ENCODE measurements around the gene MTX2.

MTX2 gene

DNA sequence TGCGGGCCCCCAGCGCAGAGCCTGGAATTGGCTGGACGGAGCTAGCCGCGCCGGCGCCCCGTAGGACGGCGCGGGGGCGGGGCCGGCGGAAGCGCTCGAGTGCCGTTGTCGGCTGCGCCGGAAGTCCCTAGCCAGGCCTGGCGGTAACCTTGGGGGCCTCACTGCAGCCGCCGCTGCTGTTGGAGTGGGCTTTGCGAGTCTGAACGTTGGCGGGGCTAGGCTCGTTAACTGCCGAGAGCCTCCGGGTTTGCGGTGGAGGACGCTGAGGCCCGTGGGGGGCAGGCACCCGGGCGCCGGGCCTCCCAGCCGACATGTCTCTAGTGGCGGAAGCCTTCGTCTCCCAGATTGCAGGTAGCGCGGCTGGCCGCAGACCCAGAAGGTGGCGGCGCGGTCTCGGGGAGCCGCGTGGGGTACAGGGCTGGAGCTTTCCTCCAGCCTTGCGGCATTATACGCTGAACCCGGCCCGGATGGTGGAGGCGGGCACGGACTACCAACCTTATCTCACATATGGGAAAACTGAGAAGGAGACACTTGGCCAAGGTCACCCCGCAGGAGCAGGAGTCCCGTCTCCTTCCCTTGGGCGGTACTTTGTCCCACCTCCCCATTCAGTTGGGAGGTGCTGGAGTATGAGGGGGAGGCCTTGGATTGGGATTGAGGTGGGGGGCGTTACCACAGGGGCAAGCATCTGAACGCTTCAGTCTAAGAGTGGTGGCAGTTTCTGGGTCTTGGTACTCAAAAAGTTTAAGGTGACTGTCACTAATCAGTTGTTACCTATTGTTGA, at the start of gene MTX2:
TSS of gene MTX2 (plus strand) at position 124 of the 781 bp plus-strand sequence. CDS start at position 312, 188 bp downstream.
- in situ Hi-C loops (cut with MboI; ENCODE audit: low sequenced_read_pairs), result no loop called here

DNA sequence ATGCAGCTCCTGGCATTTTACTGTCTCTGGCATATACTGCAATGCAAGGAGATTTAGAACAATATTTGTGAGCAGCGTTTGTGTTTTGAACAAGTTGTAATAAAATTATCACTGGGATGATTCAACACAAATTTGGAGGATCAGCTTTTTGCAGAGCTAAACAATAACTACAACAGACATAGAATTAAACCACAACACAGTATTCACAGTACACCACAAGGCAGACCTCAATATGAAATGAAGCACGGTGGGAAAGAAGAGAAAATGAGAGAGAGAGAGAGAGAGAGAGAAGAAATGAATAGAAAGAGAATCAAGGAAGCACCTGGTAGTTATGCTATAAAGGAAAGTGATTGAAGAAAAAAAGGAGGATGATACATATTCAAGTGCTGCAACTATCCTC, 41.4 kb upstream of the MTX2 start:
- in situ Hi-C loops (cut with MboI; ENCODE audit: low sequenced_read_pairs), result no loop called here

GRCh38 chr2:176234156-176234555, 35.1 kb upstream of the MTX2 start:
- in situ Hi-C loops (cut with MboI; ENCODE audit: low sequenced_read_pairs), result no loop called here

DNA sequence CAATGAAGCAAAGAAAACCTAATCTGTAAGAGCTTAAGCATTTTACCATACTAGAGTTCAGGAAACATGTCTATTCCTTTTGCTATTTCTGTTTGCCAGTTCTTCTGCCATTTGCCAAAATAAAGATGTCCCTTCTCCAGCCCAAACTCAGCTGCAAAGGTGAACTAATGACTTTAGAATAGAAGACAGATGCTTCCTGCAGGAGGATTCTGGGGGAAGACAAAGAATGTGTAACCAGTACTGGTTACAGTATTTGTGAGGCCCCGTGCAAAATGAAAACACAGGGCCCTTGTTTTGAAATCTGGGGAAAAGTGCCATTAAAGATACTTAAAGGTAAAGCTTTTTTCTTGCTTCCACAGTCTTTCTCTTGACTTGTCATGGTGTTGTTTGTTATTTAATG, 34.3 kb upstream of the MTX2 start:
- in situ Hi-C loops (cut with MboI; ENCODE audit: low sequenced_read_pairs), result no loop called here

GRCh38 chr2:176237456-176237855, 31.8 kb upstream of the MTX2 start:
- in situ Hi-C loops (cut with MboI; ENCODE audit: low sequenced_read_pairs), result no loop called here

DNA sequence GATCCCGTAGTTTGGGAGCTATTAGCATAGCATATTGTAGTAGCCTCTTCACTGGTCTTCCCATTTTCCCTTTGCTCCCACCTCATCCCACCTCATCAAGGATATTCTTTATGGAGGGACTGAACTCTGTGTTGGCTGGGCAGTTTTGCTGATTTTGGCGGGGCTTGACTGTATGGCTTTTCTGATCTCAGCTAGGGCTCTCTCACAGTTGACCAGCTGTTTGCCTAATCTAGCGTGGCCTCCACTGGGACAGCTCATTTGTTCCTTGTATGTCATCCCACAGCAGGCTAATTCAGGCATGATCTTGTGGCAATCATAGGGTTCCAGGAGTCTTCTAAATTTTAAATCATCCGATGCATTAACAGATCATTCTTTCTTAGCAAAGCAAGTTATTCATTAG, 30.2 kb upstream of the MTX2 start:
- in situ Hi-C loops (cut with MboI; ENCODE audit: low sequenced_read_pairs), result no loop called here

DNA sequence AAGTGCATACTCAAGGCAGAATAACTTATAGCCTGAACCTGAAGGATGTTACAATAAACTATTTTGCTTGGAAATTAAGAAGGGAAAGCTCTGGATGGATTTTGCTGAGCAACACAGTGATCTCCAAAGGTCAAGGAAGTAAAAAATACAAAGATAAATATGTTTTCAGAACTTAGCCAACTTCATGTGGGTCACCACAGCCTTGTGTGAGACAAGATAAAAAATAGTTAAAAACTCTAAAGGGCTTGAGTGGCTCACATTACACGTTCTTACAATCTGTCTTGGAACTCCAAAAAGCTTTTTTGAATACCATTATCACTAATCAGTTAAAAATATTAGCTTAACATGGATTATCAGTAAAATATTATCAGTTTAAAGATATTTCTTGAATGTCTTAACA, 28.9 kb upstream of the MTX2 start:
- in situ Hi-C loops (cut with MboI; ENCODE audit: low sequenced_read_pairs), result no loop called here

DNA sequence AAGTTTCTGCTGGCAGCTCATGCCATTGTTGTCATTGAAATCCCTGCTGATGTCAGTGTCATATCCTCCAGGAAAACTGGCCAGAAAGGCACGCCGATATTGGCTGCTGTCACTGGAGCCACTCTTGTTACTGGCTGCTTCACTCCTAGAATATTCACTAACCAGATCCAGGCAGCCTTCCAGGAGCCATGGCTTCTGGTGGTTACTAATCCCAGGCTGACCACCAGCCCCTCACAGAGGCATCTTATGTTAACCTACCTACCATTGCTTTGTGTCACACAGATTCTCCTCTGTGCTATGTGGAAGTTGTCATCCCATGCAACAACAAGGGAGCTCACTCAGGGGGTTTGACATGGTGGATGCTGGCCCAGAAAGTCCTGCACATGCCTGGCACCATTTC, 27.0 kb upstream of the MTX2 start:
- in situ Hi-C loops (cut with MboI; ENCODE audit: low sequenced_read_pairs), result no loop called here

- in situ Hi-C loops (cut with MboI; ENCODE audit: low sequenced_read_pairs), result no loop called here
These were observed 22.9 kb upstream of the MTX2 start for GRCh38 chr2:176246331-176246730.

- in situ Hi-C loops (cut with MboI; ENCODE audit: low sequenced_read_pairs), result no loop called here
These were observed 21.4 kb upstream of the MTX2 start for GRCh38 chr2:176247859-176248258.

GRCh38 chr2:176251928-176252327, 17.3 kb upstream of the MTX2 start:
- in situ Hi-C loops (cut with MboI; ENCODE audit: low sequenced_read_pairs), result no loop called here

DNA sequence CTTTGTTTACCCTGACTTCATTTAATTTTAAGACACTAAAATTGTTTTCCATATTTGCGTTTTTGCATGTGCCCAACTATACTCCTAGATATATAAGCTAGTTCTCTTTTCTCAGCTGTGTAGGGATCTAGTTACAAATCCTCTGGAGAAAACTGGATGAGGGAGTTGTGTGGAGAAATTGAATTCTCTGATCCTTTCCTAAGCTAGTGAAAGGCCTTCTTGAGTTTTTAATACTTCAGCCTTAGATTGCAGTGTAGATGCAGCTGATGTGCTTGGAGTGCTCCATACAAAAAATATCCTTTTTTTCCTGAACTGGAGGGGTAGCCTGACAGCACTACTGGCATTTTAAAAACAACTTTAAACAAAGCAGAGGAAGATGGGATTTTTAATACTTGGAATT, 8.6 kb upstream of the MTX2 start:
- in situ Hi-C loops (cut with MboI; ENCODE audit: low sequenced_read_pairs), result no loop called here

GRCh38 chr2:176261136-176261535, 8.1 kb upstream of the MTX2 start:
- in situ Hi-C loops (cut with MboI; ENCODE audit: low sequenced_read_pairs), result no loop called here

DNA sequence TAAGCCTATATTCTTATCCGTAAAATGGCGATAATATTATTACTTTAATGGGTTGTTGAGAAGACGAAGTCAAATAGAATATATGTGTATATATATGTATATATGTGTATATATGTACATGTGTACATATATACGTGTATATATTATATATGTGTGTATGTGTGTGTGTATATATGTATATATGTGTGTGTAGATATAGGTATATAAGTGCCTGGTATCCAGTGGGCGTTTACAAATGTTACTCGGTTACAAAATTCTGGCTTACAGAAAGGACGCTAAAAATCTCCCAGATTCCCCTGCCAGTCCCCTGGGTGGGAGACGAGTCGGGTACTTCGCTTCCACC, 295 bp upstream of the MTX2 start:
- in situ Hi-C loops (cut with MboI; ENCODE audit: low sequenced_read_pairs), result no loop called here

GRCh38 chr2:176270100-176270750, 983 bp downstream of the MTX2 start:
- in situ Hi-C loops (cut with MboI; ENCODE audit: low sequenced_read_pairs), result no loop called here

DNA sequence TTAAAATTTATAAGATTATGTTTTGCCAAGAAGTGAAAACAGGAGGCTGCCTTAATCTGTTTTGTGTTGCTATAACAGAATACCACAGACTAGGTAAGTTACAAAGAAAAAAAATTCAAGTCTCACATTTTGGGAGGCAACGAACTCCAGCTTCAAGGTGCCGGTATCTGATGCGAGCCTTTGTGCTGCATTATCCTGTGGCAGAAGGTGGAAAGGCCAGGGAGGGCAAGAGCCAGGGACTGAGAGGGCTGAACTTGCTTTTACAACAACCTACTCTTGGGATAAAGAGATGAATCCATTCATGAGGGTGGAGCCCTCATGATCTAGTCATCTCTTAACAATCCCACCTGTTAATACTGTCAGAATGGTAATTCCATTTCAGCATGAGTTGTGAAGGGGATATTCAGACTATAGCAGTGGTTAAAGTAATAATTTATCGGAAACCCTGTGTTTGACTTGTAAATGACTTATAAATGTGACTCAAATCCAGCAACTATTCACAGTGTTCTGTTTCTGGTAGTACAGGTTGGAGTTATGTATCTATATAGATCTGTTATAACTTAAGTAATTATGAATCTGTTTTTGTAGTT, 3.7 kb downstream of the MTX2 start:
- in situ Hi-C loops (cut with MboI; ENCODE audit: low sequenced_read_pairs), result no loop called here

- in situ Hi-C loops (cut with MboI; ENCODE audit: low sequenced_read_pairs), result no loop called here
These were observed 9.7 kb downstream of the MTX2 start for GRCh38 chr2:176278927-176279326.

DNA sequence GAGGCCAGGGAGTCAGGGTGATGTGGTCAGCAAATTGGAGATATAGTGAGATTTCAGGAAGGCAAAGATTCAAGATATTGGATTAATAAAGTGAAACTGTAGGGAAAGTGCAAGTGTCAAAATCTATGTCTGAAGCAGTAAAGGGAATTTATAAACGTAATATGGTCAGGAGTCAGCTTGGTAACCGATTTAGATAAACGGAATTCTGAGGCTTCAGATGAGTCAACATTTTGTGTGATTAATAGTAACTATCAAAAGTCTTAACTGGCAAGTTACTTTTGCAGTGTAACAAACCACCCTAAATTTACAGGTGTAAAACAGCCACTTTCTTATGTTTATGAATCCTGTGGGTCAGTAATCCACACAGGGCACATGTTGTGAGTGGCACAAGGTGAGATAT, 10.9 kb downstream of the MTX2 start:
- in situ Hi-C loops (cut with MboI; ENCODE audit: low sequenced_read_pairs), result no loop called here

DNA sequence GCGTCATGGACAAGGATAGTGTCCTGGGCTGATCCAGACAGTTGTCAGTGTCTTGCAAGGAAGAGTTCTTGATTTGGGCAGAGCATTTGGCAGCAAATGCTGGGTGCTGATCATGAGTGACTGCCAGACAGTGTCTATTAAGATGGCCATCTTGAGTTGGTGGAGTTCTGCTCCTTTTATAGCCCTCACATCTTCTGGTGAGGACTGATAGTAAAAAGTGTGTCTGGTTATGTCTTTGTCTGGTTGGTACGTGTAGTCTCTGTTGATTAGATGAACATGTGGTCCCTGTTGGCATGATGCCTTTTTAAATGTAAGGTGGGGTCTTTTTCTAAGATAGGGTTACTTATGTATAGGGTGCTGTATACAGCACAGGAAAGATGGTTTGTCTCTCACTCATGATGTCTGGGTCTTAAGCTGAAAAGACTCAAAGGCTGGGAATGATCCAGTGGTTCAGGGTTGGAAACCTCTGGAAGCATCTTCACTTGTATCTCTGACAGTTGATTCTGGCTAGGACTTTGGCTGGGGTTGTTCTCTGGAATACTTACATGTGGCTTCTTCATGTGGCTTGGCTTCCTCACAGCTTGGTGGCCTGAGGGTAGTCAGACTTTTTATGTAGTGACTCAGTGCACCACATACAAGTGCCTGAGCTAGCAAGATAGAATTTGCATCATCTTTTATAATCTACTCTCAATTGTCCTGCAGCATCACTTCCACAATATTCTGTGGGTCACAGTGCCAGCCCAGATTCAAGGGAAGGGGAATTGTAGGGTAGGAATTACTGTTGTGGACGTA, 11.8 kb downstream of the MTX2 start:
- in situ Hi-C loops (cut with MboI; ENCODE audit: low sequenced_read_pairs), result no loop called here

DNA sequence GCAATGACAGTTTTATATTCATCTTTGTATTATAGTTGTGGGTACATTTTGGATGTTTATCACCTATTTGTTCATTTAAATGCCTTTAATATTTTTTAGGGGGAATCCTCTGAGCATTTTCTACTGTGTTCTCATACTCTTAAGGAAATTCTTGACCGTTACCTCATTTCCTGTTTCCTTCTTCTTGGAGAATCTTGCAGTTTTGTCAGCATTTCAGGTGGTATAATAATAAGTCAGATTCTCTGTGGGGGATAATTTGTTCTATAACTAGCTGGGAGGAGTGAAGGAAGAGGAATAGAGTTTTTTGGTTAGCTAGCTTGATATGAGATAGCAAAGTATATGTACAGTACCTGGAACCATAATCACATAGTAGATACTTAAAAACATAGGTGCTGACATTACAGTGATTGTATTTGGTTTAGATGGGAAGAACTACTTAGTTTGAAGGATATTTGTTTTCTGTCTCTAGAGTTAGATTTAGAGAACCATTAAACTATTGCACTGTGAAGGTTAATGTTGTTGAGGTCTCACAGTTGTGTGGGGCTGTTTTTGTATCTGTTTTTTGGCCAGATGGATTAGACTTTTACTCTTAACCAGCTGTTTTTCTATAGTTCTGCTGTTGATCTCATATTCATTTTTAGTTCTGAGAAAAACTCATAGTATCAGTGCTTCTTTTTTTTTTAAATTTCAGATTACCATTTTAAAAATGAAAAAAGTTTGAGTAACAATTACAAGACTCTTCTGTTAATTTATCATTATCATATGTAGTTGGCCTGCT, 14.2 kb downstream of the MTX2 start:
- in situ Hi-C loops (cut with MboI; ENCODE audit: low sequenced_read_pairs), result no loop called here

Measured in HL-60/S4 treated with retinoic acid at 250 ng/mL for 4 days and 3 days (cell line).